ENCODE results near the gene CEP20. TPM values are rescaled to one million over a fixed set of nuclear protein-coding genes. Genes with fewer than 3 reads are reported as not detected.

Gene CEP20
- total RNA-seq, 1 experiment from 2014 or later, result 36.9 TPM

- no peak overlapping the region for H3K4me3 Mint-ChIP-seq
- Histone ChIP-seq H3K14ac (ENCODE audit: insufficient read depth, low read length) (no peak overlapping the region), H2BK15ac (ENCODE audit: low read depth, low read length) (no peak overlapping the region), H3K56ac (ENCODE audit: insufficient read length, low read depth, low read length) (no peak overlapping the region), H3T11ph (ENCODE audit: low read length) (no peak overlapping the region), H3K27me3 (ENCODE audit: insufficient read depth, low read length) (no peaks in the 10 kb centered on the region), H3K9me3 (ENCODE audit: control insufficient read depth, low read depth, low read length) (no peaks in the 10 kb centered on the region), H3K23me2 (ENCODE audit: insufficient read length, low read depth, low read length, poor library complexity, severe bottlenecking) (no peaks in the 10 kb centered on the region), H4K5ac (ENCODE audit: insufficient read length, low read depth, low read length) (no peak overlapping the region), H2BK120ac (ENCODE audit: low read depth, low read length, poor library complexity, severe bottlenecking) (no peak overlapping the region), H4K20me1 (ENCODE audit: control insufficient read depth, insufficient read depth, insufficient read length) (no peaks in the 10 kb centered on the region), H2AFZ (ENCODE audit: low read length) (no peak overlapping the region), H3K4me1 (ENCODE audit: insufficient read depth, low read length) (no peaks in the 10 kb centered on the region), H3K79me1 (ENCODE audit: insufficient read depth, low read depth, low read length, poor library complexity, severe bottlenecking) (no peaks in the 10 kb centered on the region), H3K4me2 (ENCODE audit: insufficient read depth, insufficient read length, low read length) (no peak overlapping the region), H2BK5ac (ENCODE audit: insufficient read length, low read length) (no peak overlapping the region), H3K18ac (ENCODE audit: insufficient read length, low read depth, low read length) (no peak overlapping the region), H3K27ac (ENCODE audit: insufficient read length, low read depth, low read length) (no peak overlapping the region), H3K79me2 (ENCODE audit: insufficient read depth, low read length) (no peaks in the 10 kb centered on the region), H3K9ac (ENCODE audit: extremely low read depth, insufficient read length, low read length) (no peak overlapping the region), H3K4ac (ENCODE audit: low read depth, low read length) (no peak overlapping the region), H2BK20ac (ENCODE audit: low read depth, low read length, poor library complexity, severe bottlenecking) (no peak overlapping the region), H4K91ac (ENCODE audit: insufficient read length, low read depth, low read length) (no peak overlapping the region), H2BK12ac (ENCODE audit: insufficient read length, low read depth, low read length) (no peak overlapping the region), H4K8ac (replicated peaks; ENCODE audit: insufficient read length, low read depth, low read length) (no peak overlapping the region), H2AK5ac (ENCODE audit: insufficient read length, low read length) (no peak overlapping the region), H3K23ac (ENCODE audit: insufficient read length, low read depth, low read length) (no peak overlapping the region)
- H3K27me3 Mint-ChIP-seq (ENCODE audit: low read depth), result no peaks in the 10 kb centered on the region
- H3K4me1 Mint-ChIP-seq, result peaks cover 5 to 9% of the 10 kb centered on the region in 2 experiments
- no peak for TF ChIP-seq CTCF (conservative IDR thresholded peaks at IDR 0.05)
- no peaks in the 10 kb centered on the region for H3K36me3 Mint-ChIP-seq (ENCODE audit: insufficient read depth in 1 of 3, low read depth in 3 of 3)
- no peak overlapping the region for H3K27ac Mint-ChIP-seq
- DNase-seq, result no peak
- no CpG with 5 or more reads among the region's 13 CpGs for WGBS (ENCODE audit: extremely low coverage, insufficient read length, low lambda C conversion rate)
- H3K9me3 Mint-ChIP-seq, result no peaks in the 10 kb centered on the region
These were observed 36.6 kb upstream of the CEP20 start for GRCh38 chr16:15924996-15925395.
